NCI-H82 (cell line): ENCODE results near the gene RICTOR.
A peak's percentile ranks its signal among the peaks of the same experiment; 100 is the strongest.

Source experiments
- DNase-seq: peaks from one replicate; lab custom pipeline; 2025; lab: John Stamatoyannopoulos, UW

Gene RICTOR, protein sequence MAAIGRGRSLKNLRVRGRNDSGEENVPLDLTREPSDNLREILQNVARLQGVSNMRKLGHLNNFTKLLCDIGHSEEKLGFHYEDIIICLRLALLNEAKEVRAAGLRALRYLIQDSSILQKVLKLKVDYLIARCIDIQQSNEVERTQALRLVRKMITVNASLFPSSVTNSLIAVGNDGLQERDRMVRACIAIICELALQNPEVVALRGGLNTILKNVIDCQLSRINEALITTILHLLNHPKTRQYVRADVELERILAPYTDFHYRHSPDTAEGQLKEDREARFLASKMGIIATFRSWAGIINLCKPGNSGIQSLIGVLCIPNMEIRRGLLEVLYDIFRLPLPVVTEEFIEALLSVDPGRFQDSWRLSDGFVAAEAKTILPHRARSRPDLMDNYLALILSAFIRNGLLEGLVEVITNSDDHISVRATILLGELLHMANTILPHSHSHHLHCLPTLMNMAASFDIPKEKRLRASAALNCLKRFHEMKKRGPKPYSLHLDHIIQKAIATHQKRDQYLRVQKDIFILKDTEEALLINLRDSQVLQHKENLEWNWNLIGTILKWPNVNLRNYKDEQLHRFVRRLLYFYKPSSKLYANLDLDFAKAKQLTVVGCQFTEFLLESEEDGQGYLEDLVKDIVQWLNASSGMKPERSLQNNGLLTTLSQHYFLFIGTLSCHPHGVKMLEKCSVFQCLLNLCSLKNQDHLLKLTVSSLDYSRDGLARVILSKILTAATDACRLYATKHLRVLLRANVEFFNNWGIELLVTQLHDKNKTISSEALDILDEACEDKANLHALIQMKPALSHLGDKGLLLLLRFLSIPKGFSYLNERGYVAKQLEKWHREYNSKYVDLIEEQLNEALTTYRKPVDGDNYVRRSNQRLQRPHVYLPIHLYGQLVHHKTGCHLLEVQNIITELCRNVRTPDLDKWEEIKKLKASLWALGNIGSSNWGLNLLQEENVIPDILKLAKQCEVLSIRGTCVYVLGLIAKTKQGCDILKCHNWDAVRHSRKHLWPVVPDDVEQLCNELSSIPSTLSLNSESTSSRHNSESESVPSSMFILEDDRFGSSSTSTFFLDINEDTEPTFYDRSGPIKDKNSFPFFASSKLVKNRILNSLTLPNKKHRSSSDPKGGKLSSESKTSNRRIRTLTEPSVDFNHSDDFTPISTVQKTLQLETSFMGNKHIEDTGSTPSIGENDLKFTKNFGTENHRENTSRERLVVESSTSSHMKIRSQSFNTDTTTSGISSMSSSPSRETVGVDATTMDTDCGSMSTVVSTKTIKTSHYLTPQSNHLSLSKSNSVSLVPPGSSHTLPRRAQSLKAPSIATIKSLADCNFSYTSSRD (N-terminal part only)

DNA sequence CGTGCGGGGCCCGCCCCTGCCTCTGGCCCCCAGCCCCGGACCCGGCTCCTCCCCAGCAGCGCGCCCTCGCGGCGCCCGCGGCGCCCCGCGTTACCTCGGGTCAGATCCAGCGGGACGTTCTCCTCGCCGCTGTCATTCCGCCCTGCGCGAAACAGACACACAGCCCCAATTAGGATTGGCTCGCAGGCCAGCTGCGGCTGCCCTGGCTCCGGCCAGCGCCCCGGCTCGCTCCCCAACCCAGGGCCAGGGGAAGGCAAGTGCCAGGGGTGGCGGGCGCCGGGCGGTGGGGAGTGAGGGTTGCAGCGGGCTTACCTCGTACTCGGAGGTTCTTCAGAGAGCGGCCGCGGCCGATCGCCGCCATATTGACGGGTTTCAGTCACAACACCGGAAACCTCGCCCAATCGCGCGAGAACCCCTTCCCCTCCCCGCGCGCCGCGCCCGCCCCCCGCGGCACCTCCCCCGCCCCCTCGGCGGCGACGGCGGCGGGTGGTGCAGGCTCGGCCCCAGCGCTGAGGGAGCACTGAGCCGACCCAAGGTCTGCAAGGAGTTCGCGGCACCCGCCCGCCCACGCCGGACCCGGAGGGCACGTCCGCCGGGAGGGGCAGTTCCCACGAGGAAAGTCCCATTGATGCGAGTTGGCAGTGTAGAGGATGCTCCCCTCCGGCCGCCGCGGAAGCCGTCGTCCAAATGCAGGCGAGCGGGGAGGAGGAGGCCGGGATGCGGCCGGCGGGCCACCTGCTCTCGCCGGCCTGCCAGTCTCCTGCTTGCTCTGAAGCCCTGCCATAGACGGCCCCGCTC, at the start of gene RICTOR:
RICTOR (minus strand) TSS at position 383 of the 798 bp plus-strand sequence; CDS start at position 361, 22 bp downstream.
- peak; percentile 88 for DNase-seq

DNA sequence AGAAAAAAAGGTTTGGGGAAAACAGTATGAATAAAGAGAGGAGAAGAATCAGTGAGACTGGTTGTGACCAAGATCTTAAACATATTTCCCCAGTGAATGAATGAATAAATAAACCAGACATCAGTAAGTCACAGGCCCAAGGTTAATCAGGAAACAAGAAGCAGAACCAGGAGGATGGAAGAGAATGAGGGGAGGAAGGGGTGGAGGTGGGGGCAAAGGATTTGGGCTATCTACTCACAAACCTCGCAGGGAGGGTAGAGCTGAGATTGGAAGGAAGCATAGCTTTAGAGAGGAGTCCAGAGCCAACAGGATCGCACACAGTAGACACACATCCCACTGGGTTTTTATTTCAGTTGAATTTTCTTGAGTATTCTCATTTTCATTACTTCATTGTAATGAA, 47.7 kb upstream of the RICTOR start:
- DNase-seq = no peak

DNA sequence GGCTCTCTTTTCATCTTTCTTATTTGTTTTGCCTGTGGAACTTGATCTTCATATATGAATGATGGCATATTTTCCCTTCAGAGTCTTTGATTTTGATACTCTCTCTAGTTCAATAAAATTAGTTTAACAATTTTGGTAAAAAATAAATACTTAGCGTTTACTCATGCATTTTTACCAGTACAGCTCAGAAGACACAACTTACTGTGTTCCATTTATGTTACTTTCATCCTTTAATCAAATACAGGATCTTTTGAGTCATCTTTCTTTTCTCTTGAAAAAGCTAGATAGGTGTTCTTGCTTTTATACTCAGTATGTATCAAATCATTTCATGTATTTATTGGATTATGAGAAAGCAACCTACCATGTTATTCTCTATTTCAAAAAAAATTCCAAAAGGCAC, 47.1 kb upstream of the RICTOR start:
- DNase-seq = no peak

DNA sequence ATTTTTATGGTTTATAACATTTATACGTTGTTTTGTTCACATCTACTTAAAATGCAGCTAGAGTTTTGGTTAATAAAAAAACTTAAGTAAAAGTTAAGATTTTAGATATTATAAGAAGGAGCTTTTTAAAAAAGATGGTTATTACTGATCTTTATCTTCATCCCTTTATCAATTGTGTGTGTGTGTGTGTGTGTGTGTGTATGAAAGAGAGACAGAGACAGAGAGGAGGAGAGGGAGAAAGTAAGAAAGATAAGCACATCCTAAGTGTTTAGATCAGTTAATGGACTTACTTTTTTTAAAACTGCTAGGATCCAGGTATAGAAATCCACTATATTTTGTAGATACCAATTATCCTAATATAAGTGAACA, 45.8 kb upstream of the RICTOR start:
- DNase-seq = no peak

DNA sequence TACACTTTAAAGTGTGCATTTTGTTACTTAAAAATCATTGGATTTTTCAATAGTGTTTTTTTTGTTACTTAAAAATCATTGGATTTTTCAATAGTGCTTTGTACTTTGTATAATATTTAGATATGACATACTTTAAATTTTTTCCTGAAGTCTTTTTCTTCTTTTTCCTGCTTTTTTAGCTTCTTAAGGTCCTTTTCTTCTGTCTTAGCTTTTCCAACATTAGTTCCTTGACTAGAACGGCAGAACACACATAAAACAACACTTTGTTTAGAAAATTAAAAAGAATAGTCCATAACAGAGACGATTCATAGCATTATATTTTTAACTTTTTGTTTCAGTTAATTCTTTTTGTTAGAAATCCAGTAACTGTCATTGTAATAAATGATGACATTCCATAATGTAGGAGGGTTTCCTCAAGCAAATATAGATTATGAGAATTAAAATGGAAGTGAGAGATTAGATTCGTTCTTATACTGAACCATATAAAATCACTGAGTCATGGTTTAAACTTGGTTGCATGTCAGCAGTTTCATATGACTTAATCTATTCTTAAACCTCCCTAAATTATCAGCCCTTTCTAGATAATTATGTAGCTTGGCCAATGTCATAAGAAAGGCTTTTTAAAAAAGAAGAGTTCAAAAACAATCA, 45.3 kb upstream of the RICTOR start:
- no peak for DNase-seq

DNA sequence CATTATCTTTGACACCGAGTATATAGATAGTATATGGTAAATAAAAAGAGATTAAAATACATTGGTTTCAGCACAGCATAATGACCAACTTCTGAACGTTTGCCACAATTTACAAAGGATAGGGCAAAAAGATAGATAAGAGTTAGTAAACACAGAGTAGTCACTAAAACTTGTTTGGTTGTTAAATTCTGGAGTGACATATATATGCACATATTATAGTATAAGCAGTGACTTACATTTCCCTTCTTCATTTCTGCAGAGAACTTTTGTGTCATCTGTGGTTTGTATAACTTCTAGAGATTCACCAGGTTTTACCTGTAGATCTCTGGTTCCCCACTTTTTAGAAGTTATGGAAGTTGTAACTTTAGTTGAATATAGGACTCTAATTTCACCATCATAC, 44.4 kb upstream of the RICTOR start:
- DNase-seq = no peak

DNA sequence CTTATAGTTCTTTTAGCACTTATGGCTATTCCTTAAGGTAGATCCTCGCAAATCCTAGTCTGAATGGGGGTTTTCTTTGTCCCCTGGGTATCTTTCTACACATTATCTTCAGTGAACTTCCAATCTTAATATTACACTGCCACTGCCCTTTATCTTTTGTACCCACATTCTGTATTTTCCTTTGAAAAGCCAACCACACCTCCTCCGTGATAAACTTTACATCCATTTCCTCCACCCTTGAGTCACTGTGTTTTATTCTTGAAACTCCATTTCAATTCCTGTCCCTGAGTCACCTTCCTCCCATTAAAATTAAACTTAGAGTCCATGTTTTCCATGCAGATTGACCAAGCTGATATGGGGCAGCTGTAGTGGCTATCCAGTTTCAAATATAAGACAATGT, 43.2 kb upstream of the RICTOR start:
- no peak for DNase-seq

DNA sequence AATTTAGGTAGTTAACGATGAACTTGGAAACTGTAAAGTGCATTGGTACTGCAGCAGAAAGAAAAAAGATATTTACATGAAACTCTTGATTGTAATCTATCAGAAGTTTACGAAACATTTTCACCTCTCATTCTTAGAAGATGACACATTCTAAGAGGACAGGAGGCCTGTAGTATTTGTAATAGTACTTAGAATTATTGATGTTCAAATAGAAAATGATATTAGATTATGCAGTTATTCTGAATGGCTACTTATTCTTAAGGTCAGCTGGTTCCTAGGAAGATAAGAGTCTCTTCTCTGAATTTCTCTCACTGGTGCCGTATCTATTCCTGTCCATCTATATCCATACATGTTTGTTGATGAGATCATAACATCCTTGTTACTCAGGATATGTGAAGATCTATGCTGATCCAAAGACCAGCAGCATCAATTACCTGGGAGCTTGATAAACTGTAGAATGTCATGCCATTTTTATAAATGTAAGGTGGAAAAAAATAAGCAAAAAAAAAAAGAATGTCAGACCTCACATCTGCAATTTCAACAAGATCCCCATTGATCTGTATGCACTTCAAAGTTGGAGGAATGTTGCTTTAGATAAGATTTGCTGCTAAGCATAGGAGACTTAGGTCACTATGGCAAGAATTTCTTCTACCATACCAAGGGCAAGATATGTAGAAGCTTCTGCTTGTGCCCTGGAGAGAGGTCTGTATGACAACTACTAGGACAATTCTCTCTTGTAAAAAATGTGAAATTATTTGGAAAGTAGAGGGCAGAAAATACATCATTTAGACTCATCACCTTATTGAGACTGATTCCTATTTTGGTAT, 42.4 kb upstream of the RICTOR start:
- DNase-seq = no peak

DNA sequence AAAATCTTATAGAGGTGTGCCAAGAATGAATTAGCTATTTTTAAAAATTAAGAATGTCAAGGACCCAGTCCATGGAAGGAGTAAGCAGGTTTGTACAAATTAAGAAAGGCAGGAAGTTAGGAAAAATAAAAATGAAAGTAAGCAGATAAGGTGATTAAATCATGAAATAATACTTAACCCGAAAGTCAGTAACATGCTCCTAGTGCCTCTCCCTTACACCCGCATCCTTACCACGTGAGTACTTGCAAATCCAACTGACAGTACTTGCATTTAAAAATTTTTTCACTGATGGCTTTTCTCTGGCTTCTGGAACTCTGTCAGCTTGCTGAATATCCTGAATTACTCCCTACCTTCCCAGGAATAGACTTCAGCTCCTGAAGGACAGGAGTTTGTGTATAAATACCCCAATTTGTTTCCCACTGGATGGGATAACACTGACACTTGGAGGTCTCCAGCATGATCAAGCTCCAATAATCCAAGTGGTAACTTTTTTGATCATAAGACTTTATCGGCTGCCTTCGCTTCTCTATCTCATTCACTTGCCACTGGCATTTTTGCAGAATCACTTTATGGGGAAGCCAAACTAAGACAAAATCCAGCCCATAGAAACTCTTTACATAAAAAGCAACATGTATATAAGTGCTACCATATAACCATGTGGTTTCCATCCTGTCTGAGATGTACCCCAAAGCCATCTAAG, 41.6 kb upstream of the RICTOR start:
- no peak for DNase-seq

DNA sequence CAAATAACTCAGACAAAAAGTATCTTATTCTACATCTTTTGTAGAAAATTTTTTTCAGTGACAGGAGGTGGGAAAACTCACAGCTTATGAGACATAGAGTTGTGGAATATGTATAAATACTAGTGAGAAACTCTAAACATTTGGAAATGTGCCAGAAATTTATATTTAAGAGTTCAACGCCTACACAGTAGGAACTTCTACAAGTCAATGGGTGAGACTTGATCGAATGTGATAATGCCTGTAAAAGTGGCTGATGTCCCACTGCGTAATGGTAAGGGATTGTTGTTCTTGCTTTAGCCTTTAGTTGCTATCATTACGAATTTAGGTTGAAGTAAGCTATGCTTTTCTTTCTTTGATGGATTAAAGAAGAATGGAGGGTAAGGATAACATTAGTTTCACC, 40.0 kb upstream of the RICTOR start:
- no peak for DNase-seq

DNA sequence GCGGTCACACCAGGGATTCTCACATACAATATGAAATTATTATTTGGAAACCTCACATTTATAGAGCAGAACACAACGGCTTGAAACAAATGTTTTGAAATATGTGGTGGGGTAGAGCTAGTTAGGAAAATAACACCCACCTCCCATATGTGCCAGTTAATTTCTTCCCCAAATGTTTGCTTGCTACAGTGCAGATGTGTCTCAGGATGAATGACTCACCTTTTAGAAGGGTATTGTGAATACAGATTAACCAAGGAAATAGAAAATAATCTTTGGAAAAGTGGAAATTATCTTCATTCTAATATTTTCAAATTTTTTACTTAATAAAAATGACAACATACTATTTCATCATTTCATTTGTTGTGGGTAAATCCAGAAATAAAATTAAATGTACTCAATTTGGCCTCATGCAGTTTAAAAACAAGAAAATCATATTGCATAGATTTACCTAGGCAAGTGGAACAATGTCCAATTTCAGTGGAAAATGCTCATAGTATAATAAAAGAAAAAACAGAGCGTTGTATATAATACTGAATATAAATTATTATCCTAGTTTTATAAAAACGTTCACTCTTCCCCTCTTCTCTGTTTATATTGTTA, 39.3 kb upstream of the RICTOR start:
- no peak for DNase-seq

DNA sequence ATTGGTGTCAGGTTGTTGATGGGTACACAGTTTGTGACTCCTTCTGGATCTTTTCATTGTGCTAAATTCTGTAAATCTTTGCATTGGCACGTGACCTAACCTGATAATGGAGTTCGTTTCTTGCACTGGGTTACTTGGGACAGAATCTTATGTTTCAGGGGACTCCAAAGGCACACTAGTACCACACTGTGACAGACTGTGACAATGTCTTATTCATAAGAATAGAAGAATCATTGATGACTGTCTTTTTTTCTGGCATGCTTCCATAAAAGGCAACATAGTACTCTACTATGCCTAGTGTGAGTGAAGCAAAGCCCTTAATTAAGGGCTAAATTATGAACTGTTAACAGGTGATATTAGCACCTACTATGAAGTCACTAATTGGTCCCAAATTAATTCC, 35.4 kb upstream of the RICTOR start:
- no peak for DNase-seq

DNA sequence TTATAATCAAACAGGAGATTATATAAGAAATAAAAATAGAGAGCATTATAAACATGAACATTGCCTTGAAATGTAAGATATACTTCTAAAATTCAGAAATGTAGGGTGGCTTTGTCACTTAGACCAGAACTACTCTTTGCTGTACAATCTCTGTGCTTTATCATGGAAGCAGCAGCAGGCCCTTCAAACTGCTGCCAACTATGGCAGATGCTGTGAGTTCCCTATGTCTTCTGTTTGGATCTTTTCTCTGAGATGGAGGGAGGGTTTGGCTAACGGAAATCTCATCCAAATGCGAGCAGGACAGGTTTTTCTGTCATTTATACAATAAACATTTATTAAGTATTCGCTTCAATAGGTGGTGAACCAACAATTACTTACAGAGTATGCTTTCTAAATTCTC, 34.8 kb upstream of the RICTOR start:
- no peak for DNase-seq

DNA sequence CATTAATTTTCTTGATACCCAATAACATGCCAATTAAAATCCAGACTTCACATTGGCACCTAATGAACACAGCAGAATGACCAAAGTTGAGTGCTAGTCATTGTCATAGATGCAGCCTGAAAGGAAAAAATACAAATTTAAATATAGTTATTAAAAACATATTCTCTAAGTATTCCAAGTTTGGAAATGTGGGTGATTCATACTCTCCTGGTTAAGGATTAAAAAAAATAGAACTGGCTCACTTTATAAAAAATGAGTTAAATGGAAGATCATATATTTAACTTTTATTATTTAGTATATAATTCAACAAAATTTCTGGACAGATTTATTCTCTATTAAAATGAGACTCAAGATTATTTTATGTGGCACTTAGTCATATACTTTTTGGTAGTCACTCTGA, 33.2 kb upstream of the RICTOR start:
- DNase-seq = no peak

DNA sequence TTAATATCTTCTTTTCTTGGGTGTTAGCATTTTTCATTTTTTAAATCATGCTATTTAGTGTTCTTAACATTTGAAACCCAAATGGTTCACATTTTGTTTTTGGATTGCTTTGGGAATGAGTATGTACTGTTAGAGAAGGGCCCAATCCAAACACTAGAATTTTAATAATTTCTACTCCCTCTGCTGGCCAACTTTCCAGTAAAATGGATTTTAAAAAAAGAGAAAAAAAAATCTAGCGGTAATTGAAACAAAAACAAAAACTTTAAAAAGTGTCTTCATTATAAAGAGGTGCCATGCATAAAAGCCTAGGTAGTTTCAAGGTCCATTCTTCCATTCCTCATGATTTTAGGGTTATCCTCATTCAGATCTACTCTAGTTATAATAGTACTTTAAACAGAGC, 32.1 kb upstream of the RICTOR start:
- DNase-seq = no peak

DNA sequence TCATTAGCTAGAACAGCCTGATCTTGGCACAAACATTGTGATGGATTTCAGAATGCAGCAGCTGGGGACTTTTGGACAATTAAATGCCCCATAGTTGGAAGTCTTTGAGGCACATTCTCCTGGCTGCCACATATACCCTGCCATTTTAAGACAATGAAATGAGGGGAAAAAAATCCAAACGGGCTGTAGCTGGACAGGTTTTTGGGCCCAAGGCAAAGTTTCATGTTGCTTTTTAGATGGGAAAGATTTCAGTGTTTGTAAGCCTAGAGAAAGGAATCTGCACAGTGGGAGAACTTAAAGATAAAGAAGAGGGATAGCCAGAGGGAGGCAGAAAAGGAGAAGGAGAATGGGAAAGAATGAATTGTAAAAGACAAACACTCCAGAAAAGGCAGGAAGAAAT, 30.0 kb upstream of the RICTOR start:
- DNase-seq = no peak

DNA sequence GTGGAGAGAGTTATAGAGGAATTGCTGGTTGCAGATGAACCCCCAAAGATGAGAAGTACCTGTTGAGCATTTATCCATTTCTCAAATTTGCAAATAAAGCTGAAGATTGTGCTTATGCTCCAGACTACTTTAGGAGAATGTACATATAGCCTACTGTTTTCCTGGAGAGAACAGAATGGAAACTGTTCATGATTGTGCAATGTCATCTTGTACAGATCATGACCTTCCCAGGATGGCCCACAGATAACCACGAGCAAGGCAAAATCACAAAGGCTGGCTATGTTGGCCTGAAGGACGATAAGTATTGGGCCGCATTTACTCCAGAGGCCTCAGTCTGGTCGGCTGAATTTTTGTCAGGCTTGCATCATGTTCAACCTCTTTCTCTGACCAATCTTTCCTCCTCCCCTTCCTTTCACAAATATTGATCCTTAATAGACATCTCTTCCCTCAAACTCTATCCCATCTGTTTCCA, 28.5 kb upstream of the RICTOR start:
- no peak for DNase-seq

DNA sequence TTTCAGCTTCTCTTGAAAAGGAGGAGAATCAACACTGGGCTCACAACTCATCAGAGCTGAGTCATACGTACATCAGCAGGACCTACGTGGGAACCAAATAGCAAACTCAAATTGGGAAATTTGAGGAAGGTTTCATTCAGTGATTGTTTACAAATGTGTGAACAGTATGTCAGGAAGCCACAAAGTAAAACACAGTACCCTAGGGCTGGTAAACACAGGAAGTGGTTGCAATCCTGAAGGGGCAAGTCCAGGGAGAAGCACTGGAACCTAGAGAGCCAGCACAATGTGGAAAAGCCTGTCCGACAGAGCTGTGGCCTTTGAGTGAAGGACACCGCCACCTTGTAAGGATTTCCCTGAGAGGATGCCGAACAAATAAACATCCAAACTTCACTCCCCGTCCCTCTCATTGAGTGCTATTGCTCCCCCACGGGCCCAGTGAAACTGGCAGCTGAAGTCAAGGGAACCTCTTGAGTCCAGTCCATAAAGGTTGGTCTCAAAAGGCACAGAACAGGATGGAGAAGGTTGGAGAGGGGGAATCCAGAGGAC, 26.7 kb upstream of the RICTOR start:
- no peak for DNase-seq
